T1000 (cell line): Measurements from ENCODE around the gene AOPEP.

ENCODE experiments used
- DNase-seq: peaks from one replicate; lab custom pipeline; 2025; ENCODE audit warnings: mixed read lengths; lab: John Stamatoyannopoulos, UW

The AOPEP gene

GRCh38 chr9:94993160-94993820, 266.8 kb downstream of the AOPEP start:
- no peak for DNase-seq

GRCh38 chr9:94993821-94994165, 267.3 kb downstream of the AOPEP start:
- DNase-seq: no peak

- DNase-seq: no peak
Observed at GRCh38 chr9:94995048-94995693, 268.7 kb downstream of the AOPEP start.

- no peak for DNase-seq
Observed at GRCh38 chr9:94996641-94997040, 270.1 kb downstream of the AOPEP start.

- no peak for DNase-seq
Observed at GRCh38 chr9:94997727-94998126, 271.2 kb downstream of the AOPEP start.

- no peak for DNase-seq
Observed at GRCh38 chr9:94999832-95000231, 273.3 kb downstream of the AOPEP start.

- no peak for DNase-seq
Observed at GRCh38 chr9:95000821-95001220, 274.3 kb downstream of the AOPEP start.

- DNase-seq: no peak
Observed at GRCh38 chr9:95001720-95002119, 275.2 kb downstream of the AOPEP start.

GRCh38 chr9:95003689-95004410, 277.4 kb downstream of the AOPEP start:
- no peak for DNase-seq

GRCh38 chr9:95004411-95005277, 278.1 kb downstream of the AOPEP start:
- DNase-seq: no peak

- DNase-seq: no peak
Observed at GRCh38 chr9:95005278-95006143, 279.0 kb downstream of the AOPEP start.

GRCh38 chr9:95007226-95007869, 280.8 kb downstream of the AOPEP start:
- DNase-seq: no peak

GRCh38 chr9:95008151-95008771, 281.8 kb downstream of the AOPEP start:
- DNase-seq: no peak

- DNase-seq: no peak
Observed at GRCh38 chr9:95009459-95009858, 283.0 kb downstream of the AOPEP start.

GRCh38 chr9:95010431-95010838, 283.9 kb downstream of the AOPEP start:
- no peak for DNase-seq

GRCh38 chr9:95012035-95012708, 285.7 kb downstream of the AOPEP start:
- DNase-seq: no peak

GRCh38 chr9:95012902-95013301, 286.4 kb downstream of the AOPEP start:
- DNase-seq: no peak

- no peak for DNase-seq
Observed at GRCh38 chr9:95014917-95015316, 288.4 kb downstream of the AOPEP start.

- DNase-seq: no peak
Observed at GRCh38 chr9:95015569-95015968, 289.1 kb downstream of the AOPEP start.

- DNase-seq: no peak
Observed at GRCh38 chr9:95017062-95017461, 290.6 kb downstream of the AOPEP start.
